ENCODE data around the gene SIN3B.

Gene SIN3B

GRCh38 chr19:16908759-16909158 is 79.6 kb downstream of the SIN3B start:
- DNase-seq (ENCODE audit: low read depth in 2 of 2) = no peak

GRCh38 chr19:16911046-16911445 is 81.8 kb downstream of the SIN3B start:
- no peak for DNase-seq (ENCODE audit: low read depth in 2 of 2)

- DNase-seq (ENCODE audit: low read depth in 2 of 2) = no peak
These were observed 83.6 kb downstream of the SIN3B start for GRCh38 chr19:16912780-16913179.

DNA sequence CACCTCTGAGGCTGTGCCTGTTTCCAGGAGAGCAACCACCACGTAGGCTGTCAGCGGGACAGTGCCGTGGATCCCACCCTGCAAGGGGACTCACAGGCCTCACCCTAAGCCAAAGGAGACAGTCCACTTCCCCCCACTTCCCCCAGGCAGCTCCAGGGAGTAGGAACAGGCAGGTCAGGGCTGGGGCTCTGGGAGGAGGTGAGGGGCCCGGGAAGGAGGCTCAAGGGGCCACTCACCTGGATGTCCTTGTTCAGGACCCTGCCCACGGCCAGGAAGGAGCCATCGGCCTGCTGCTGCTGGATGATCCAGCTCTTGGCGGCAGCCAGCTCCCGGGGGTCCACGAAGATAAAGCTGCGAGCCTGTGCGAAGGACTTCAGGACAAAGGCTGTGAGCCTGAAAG is 85.2 kb downstream of the SIN3B start:
- DNase-seq (ENCODE audit: low read depth in 2 of 2) = no peak

GRCh38 chr19:16915135-16915534 is 85.9 kb downstream of the SIN3B start:
- DNase-seq (ENCODE audit: low read depth in 2 of 2) = no peak

- no peak for DNase-seq (ENCODE audit: low read depth in 2 of 2)
These were observed 86.5 kb downstream of the SIN3B start for GRCh38 chr19:16915734-16916133.

- no peak for DNase-seq (ENCODE audit: low read depth in 2 of 2)
These were observed 88.2 kb downstream of the SIN3B start for GRCh38 chr19:16917401-16917800.

- no peak for DNase-seq (ENCODE audit: low read depth in 2 of 2)
These were observed 90.3 kb downstream of the SIN3B start for GRCh38 chr19:16919496-16919895.

- DNase-seq (ENCODE audit: low read depth in 2 of 2) = peak; percentile 33 to 36
These were observed 91.8 kb downstream of the SIN3B start for GRCh38 chr19:16920816-16921529.

DNA sequence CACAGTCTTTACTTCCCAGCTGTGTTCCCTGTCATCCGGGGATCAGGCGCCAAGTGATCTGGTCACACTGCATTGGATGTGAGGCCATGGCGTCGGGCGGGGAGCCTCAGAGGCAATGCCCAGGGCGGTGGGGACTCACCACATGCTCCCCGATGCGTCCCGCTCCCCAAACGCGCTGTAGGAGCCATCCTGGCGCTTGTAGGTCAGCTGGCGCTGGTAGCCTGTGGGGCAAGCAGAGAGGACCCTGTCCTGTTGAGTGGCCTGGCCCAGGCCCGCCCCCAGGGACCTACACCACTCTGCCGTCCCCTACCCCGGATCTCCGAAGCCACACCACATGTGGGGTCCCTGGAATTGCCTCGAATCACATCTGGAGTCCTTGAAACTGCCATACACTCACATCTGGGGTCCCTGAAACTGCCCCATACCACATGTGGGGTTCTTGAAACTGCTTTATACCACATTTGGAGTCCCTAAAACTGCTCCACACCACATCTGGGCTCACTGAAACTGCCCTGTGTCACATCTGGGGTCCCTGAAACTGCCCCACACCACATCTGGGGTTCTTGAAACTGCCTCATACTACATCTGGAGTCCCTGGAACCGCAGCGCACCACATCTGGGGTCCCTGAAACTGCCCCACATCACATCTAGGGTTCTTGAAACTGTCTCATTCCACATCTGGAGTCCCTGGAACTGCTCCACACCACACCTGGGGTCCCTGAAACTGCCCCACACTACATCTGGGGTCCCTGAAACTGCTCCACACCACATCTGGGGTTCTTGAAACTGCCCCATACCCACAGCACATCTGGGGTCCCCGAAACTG is 92.8 kb downstream of the SIN3B start:
- DNase-seq (ENCODE audit: low read depth in 2 of 2) = no peak

DNA sequence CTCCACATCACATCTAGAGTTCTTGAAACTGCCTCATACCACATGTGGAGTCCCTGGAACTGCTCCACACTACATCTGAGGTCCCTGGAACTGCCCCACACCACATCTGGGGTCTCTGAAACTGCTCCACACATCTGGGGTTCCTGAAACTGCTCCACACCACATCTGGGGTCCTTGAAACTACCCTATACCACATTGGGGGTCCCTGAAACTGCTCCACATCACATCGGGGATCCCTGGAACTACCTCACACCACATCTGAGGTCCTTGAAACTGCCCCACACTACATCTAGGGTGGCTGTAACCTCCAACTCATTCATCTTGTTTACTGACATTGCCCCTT is 93.4 kb downstream of the SIN3B start:
- DNase-seq (ENCODE audit: low read depth in 2 of 2) = no peak

DNA sequence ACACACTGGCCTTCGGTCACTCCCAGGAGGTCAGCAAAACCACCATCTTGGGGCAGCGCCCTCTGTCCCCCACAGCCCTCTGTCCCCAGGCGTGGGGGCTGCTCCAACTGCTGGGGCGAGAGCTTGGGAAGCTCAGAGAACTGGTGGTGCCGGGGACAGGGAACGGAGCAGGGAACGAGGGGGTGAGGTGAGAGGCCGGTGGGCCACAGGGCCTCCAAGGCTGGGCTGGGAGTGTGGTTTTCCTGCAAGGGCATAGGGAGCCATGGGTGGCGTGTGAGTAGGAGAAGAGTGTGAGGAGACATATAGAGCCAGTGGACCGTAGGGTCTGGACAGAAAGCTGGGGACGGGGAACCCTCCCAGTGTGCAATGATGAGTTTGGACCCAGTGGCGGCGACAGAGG is 93.8 kb downstream of the SIN3B start:
- no peak for DNase-seq (ENCODE audit: low read depth in 2 of 2)

GRCh38 chr19:16927883-16928282 is 98.7 kb downstream of the SIN3B start:
- DNase-seq (ENCODE audit: low read depth in 2 of 2) = no peak

GRCh38 chr19:16928351-16928750 is 99.2 kb downstream of the SIN3B start:
- no peak for DNase-seq (ENCODE audit: low read depth in 2 of 2)

- no peak for DNase-seq (ENCODE audit: low read depth in 2 of 2)
These were observed 99.7 kb downstream of the SIN3B start for GRCh38 chr19:16928916-16929315.

All from fibroblast of skin of left biceps (primary cell).